ENCODE measurements around the gene DRAM1.
A peak's percentile ranks its signal among the peaks of the same experiment; 100 is the strongest.

Gene DRAM1

GRCh38 chr12:101876861-101877805 lies at the start of gene DRAM1:
TSS of gene DRAM1 (plus strand) at chr12:101877580. CDS start at chr12:101877790, 210 bp downstream.
- TF ChIP-seq FOXM1 (IDR thresholded peaks at IDR 0.05; ENCODE audit: borderline replicate concordance, low read depth) (no peak), CREB1 (IDR thresholded peaks at IDR 0.05; ENCODE audit: low read depth) (no peak), MAX (IDR thresholded peaks at IDR 0.05) (peak; percentile 84), EP300 (IDR thresholded peaks at IDR 0.05; ENCODE audit: borderline replicate concordance) (no peak; the same call in 1 of the 2 replicates), ZBTB7A (IDR thresholded peaks at IDR 0.05; ENCODE audit: low read depth) (peak; percentile 94), TAF1 (IDR thresholded peaks at IDR 0.05; ENCODE audit: low read depth) (peak; percentile 63; the same call in 1 of the 2 replicates), YY1 (IDR thresholded peaks at IDR 0.05; ENCODE audit: low read depth) (no peak), NFIC (IDR thresholded peaks at IDR 0.05) (0 out of 2 replicates have a peak, but pooled peaks have one; percentile 11), CEBPB (IDR thresholded peaks at IDR 0.05) (peak; percentile 97)

GRCh38 chr12:101828463-101829196 lies 48.8 kb upstream of the DRAM1 start:
- TF ChIP-seq TCF12 (IDR thresholded peaks at IDR 0.05; ENCODE audit: low read depth) (no peak), TEAD4 (IDR thresholded peaks at IDR 0.05) (no peak), RAD21 (IDR thresholded peaks at IDR 0.05; ENCODE audit: low read depth) (no peak), EP300 (IDR thresholded peaks at IDR 0.05; ENCODE audit: borderline replicate concordance) (no peak)

- TF ChIP-seq ZBTB7A (IDR thresholded peaks at IDR 0.05; ENCODE audit: low read depth) = no peak
- no peak for TF ChIP-seq EGR1 (IDR thresholded peaks at IDR 0.05)
- no peak for TF ChIP-seq EP300 (IDR thresholded peaks at IDR 0.05; ENCODE audit: borderline replicate concordance)
- no peak for TF ChIP-seq TEAD4 (IDR thresholded peaks at IDR 0.05)
- TF ChIP-seq NFIC (IDR thresholded peaks at IDR 0.05) = no peak
These were observed 47.6 kb upstream of the DRAM1 start for GRCh38 chr12:101829639-101830366.

- TF ChIP-seq CEBPB (IDR thresholded peaks at IDR 0.05) = no peak
- peak; percentile 20; the same call in 1 of the 2 replicates for TF ChIP-seq NFIC (IDR thresholded peaks at IDR 0.05)
- TF ChIP-seq TAF1 (IDR thresholded peaks at IDR 0.05; ENCODE audit: low read depth) = 0 out of 2 replicates have a peak, but pooled peaks have one; percentile 21
- peak; percentile 58; the same call in 1 of the 2 replicates for TF ChIP-seq MAX (IDR thresholded peaks at IDR 0.05)
- TF ChIP-seq RAD21 (IDR thresholded peaks at IDR 0.05; ENCODE audit: low read depth) = peak; percentile 51
These were observed 46.7 kb upstream of the DRAM1 start, which contains the start of gene GNPTAB for GRCh38 chr12:101830367-101831325. TSS of gene GNPTAB (minus strand) at chr12:101830959. CDS start at chr12:101830675, 284 bp downstream.

- TF ChIP-seq TCF12 (IDR thresholded peaks at IDR 0.05; ENCODE audit: low read depth) (no peak), RAD21 (IDR thresholded peaks at IDR 0.05; ENCODE audit: low read depth) (no peak), CEBPB (IDR thresholded peaks at IDR 0.05) (no peak), YY1 (IDR thresholded peaks at IDR 0.05; ENCODE audit: low read depth) (no peak), REST (IDR thresholded peaks at IDR 0.05; ENCODE audit: low read depth) (no peak), EP300 (IDR thresholded peaks at IDR 0.05; ENCODE audit: borderline replicate concordance) (no peak), EGR1 (IDR thresholded peaks at IDR 0.05) (no peak), USF1 (IDR thresholded peaks at IDR 0.05) (no peak), NFIC (IDR thresholded peaks at IDR 0.05) (no peak)
These were observed 45.4 kb upstream of the DRAM1 start for GRCh38 chr12:101832030-101832429.

GRCh38 chr12:101838628-101839323 lies 38.6 kb upstream of the DRAM1 start:
- no peak for TF ChIP-seq CEBPB (IDR thresholded peaks at IDR 0.05)

All from Ishikawa (cell line).